ENCODE data around the gene TSPAN19.

TSPAN19 gene

DNA sequence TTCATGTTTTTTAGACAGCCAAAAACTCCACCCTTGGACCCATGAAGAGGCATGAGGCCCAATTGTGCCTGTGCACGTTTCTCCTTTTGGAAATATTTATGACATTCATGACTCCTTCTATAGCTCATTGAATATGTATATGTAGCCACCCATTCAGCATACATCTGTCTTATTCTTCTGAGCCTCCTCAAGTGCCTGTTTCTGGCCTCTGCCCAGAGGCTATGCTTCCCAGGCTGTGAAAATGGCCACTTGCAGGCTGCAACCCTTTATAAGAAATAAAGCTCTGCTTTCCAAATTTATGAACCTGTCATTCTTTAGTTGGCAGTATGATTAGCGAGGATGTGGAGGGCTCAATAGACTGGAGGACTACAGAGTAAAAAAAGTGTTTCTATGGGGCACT lies 35.3 kb downstream of the TSPAN19 start:
- DNase-seq (ENCODE audit: low read depth) = no peak

DNA sequence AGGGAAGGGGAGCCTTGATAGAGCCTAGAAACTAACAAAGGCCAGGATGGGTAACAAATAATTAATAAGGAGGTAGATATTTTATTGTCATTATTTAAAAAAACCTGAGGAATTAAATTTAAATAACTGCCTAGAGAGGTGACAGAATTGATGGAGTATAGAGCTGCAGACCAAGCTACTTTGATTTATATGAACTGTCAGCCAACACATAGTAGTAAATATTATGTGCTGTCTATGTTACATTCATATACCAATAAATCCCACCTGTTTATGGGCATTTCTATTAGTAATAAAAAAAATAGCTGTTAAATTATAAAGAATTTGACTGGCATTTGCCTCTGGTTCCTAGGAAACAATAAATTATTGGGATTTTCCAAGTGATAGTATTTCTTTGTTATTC lies 37.7 kb downstream of the TSPAN19 start:
- DNase-seq (ENCODE audit: low read depth) = no peak

DNA sequence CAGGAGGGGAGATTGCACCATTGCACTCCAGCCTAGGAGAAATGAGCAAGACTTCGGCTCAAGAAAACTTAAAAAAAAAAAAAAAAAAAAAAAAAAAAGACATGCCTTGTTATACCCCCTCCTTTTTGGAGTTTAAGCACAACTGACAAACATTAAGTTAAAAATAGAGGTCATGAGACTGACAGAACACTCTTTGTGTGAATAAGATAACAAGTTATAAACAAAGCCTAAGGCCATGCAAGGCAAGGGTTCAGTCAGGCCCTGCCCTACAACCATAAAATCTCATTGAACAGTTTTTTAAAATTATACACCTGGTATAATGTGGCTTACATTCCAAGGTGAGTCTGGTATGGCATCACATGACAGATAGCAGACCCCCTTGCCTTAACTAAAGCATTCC lies 39.3 kb downstream of the TSPAN19 start:
- no peak for DNase-seq (ENCODE audit: low read depth)

DNA sequence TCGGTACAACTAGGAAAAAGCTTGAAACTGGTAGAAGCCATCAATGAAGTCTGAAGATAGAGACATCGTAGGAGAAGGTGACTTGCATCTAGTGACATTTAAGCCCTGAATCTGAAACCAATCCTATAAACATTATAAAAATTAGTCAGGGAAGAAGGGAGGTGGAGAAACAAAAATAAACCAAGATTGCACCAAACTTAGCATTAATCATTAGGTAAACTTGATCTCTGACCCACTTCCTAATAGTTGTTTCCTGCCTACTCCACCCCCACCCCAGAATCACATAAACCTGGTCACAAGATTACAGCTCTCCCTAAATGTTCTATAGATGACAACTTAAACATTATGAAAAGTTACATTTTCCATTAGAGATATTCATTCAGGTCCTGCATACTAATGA lies 40.4 kb downstream of the TSPAN19 start:
- DNase-seq (ENCODE audit: low read depth) = no peak

DNA sequence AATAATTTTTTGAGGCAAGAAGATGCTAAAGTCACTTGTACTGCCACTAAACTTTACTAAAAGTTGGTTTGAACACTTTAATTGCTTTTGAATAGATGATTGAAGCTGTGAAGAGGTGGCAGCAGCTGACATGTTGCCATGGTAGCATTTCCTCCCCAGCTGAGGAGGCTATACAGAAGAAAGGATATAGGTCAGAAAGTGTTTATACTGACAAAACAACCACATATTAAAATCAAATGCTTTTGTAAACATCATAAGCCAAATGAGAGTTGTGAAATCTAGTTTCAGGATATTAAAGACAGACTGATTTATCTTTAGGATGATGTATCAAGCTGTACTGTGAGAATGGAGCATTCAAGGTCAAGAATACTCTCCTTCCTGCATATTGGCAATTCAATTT lies 41.7 kb downstream of the TSPAN19 start:
- DNase-seq (ENCODE audit: low read depth) = no peak

DNA sequence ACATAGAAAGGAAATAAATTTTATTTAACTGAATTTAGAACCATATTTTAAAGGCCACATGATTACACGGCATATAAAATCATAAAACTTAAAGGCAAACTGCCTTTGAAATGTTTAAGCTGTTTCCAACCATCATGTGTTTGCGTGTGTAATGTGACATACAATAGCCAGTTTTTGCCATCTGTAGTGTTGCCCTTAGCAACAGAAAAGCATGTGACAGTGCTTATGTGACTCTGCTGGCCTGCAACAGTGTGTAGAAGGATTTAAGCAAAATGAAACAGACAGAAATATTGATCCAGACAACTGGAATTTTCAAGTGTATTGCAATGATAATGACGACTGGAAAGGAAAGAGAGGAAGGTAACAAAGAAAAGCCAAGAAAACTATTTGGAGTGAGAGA lies 49.5 kb downstream of the TSPAN19 start:
- no peak for DNase-seq (ENCODE audit: low read depth)

DNA sequence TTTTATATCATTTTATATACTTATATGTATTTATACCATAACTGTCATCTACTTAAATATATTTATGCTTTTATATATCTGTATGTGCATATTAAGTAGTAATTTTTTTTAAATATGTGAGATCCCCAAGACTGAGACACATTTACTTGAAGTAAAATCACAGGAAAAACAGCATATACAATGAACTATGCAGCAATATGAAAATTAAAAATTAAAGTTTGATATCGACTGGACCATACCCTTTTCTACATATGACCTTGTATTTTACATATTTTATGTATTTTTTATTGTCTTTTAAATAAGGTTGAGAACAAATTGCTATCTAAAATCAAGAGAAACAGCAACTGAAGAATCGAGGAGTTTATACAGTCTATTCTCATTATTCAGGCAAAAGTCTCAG lies 50.0 kb downstream of the TSPAN19 start:
- DNase-seq (ENCODE audit: low read depth) = no peak

DNA sequence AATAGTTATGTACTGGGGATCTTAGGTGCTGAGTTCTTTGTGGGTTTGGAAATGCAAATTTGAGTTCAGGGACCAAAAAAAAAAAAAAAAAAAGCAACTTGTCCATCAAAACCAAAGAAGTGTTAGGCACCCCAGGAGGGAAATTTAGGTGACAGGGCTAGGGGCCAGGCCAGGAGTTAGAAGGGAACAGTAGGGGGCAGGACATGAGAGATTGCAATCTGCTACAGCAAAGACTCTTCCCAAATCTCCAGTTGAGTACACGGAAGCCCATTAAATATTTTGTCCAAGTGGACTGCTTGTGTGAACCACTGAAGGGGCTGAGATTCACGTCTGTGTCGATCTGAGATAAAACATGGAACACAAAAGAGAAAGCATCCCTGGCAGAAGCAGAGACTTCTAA lies 52.8 kb downstream of the TSPAN19 start:
- no peak for DNase-seq (ENCODE audit: low read depth)

DNA sequence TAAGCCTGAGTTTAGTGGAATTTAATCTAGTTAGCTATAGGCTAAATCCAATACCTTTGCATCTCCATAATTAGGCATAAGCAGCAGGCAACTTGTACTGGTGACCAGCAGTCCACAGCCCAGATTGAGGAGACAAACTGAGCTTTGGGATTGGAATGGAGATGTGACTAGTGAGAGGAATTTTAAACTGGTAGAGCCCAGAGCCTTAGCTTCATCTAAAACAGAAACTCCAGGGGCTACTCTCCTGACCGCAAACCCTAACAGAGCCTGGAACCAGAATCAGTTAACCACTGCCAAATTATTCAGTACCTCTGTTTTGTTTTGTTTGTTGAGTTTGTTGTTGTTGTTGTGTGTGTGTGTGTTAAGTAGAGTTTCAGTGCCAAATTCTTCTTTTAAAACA lies 53.2 kb downstream of the TSPAN19 start:
- DNase-seq (ENCODE audit: low read depth) = no peak

DNA sequence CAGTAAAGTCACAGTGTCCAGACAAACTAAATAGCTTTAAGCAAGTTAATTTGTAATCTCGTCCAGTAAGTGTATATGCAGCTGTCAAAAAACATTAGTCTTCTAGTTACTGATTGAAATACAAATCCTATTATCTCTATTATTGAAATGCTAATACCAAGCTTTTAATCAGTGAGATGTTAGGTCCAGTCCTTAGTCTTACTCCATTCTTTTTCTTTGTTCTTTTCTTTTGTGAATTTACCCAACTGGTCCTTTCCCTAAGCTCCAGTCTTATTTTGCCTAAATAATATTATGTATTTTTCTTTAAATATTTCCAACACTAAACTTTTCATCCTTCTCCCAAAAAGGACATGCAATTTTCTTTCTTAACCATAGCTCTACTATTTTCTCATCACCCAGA lies 57.2 kb downstream of the TSPAN19 start:
- no peak for DNase-seq (ENCODE audit: low read depth)

DNA sequence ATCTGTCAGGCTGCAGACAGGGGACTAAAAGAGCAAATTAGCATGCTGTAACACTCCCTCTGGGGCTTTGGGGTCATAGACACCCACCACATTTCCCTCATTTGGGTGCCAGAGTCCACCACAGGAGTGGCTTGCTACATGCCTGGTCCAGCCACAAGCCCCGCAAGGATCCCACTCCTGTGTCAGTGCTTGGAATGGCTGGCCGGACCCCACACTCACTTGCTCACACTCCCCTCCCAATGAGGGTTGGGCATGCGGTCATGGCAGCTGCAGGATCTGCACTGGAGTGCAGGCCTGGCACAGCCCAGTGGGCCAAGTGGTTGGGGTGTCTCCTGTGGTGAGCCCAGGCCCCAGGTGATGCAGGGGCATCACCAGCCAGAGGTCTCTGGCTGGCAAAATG lies 59.9 kb downstream of the TSPAN19 start:
- no peak for DNase-seq (ENCODE audit: low read depth)

DNA sequence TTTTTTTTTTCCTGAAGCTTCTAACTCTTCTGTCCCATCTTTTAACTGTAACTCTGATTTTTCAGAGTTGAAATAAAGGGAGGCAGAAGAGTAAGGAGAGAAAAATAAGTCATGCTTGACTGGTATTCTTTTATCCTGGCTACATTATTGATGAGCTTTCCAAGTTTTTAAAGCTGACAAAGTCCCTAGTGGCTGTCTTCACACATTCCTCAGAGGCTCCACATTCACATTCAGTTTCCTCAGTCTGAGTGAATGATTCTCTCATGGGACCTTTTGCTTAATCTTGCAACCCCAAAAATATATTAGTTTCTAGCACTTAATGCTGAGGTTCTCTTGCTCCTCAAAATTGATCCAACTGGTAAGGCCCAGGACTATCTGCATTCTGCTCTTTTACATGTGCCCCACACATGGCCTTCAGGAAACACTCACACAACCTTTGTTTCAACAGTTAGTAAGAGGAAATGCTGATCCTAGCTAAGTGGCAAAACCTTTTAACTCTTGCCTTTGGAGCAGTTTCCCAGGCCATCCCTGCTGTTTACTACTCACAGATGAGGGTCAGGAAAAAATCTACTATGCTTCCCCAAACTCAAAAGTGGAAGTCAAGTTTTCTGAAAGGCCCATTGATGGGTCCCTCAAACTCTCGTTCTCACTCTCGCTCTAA lies 61.8 kb downstream of the TSPAN19 start:
- no peak for DNase-seq (ENCODE audit: low read depth)

DNA sequence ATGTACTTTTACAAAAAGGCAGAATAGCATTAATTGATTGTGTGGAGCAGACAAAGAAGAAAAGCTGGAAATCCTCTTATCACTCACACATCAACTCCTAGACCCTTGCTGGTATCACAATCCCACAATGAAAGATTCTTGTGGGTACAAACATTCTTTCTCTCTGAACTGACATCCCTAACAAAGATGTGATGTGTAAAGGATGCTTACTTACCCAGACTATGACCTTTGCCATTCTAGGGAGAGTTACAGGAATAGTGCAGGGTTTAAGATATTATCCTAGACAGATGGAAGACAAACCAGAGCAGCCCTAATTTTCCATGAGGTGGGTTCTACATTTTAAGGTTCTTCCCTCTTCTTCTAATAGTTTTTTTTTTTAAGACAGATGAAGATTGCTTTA lies 63.1 kb downstream of the TSPAN19 start:
- no peak for DNase-seq (ENCODE audit: low read depth)

DNA sequence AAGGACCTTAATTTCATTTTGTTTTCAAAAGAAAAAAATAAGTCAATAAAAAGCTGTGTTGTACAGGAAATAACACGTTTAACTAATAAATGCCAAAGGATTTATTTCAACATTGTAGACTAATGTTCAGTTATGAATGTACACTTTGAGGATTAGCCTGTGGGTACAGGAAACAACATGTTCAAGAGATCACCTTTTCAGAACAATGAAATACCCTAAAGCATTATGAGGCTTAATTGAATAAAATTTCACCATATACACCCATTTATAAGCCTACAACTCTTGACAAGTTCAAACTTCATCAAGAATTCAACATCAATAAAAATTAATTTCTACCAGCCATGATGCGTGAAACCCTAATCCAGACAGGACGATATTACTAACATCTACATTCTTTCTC lies 66.9 kb downstream of the TSPAN19 start:
- DNase-seq (ENCODE audit: low read depth) = no peak

Measured in activated T-cell treated with anti-CD3 and anti-CD28 coated beads for 1 hour (primary cell).